GM19455 (cell line): Measurements from ENCODE around the gene PHOX2B.
"Not testable (repeated sequence)": the region's sequence is repeated elsewhere in the genome, so short reads cannot be mapped to it uniquely, and the experiment has no call there.

Source experiments
- ATAC-seq: cut with Tn5 transposase; IDR thresholded peaks from one replicate; pipeline ENCODE4 v1.9.1; 2021; ENCODE audit not compliant: unreplicated experiment

The PHOX2B gene

GRCh38 chr4:41748074-41748570 is 403 bp downstream of the PHOX2B start:
- no peak for ATAC-seq

GRCh38 chr4:41747230-41748055 is 1.1 kb downstream of the PHOX2B start:
- ATAC-seq = no peak

- no peak for ATAC-seq
Measured at GRCh38 chr4:41746440-41747229, 1.9 kb downstream of the PHOX2B start.

- ATAC-seq = no peak
Measured at GRCh38 chr4:41746025-41746439, 2.5 kb downstream of the PHOX2B start.

- no peak for ATAC-seq
Measured at GRCh38 chr4:41745292-41746024, 3.1 kb downstream of the PHOX2B start.

- no peak for ATAC-seq
Measured at GRCh38 chr4:41744572-41745291, 3.8 kb downstream of the PHOX2B start.

- no peak for ATAC-seq
Measured at GRCh38 chr4:41741354-41741753, 7.2 kb downstream of the PHOX2B start.

- ATAC-seq = not testable (repeated sequence)
Measured at GRCh38 chr4:41737491-41737890, 11.0 kb downstream of the PHOX2B start.

GRCh38 chr4:41734371-41734770 is 14.2 kb downstream of the PHOX2B start:
- ATAC-seq = no peak

- ATAC-seq = no peak
Measured at GRCh38 chr4:41731569-41732126, 16.9 kb downstream of the PHOX2B start.

GRCh38 chr4:41728573-41728913 is 20.0 kb downstream of the PHOX2B start:
- ATAC-seq = no peak

- no peak for ATAC-seq
Measured at GRCh38 chr4:41727861-41728572, 20.5 kb downstream of the PHOX2B start.

- ATAC-seq = no peak
Measured at GRCh38 chr4:41725254-41725653, 23.3 kb downstream of the PHOX2B start.

GRCh38 chr4:41723286-41723685 is 25.2 kb downstream of the PHOX2B start:
- no peak for ATAC-seq

GRCh38 chr4:41722181-41722580 is 26.3 kb downstream of the PHOX2B start:
- no peak for ATAC-seq

- ATAC-seq = no peak
Measured at GRCh38 chr4:41719417-41719816, 29.1 kb downstream of the PHOX2B start.

GRCh38 chr4:41718907-41719306 is 29.6 kb downstream of the PHOX2B start:
- ATAC-seq = no peak

GRCh38 chr4:41715155-41715554 is 33.4 kb downstream of the PHOX2B start:
- ATAC-seq = no peak

- ATAC-seq = no peak
Measured at GRCh38 chr4:41714364-41715000, 34.0 kb downstream of the PHOX2B start.
